Liver (tissue), 9 donors: ENCODE measurements around the gene RFC2. TPM values are rescaled to one million over a fixed set of nuclear protein-coding genes. Genes with fewer than 3 reads are reported as not detected.
"Not testable (repeated sequence)": the region's sequence is repeated elsewhere in the genome, so short reads cannot be mapped to it uniquely, and the experiment has no call there.

ENCODE experiments used
- DNase-seq: peaks from one replicate; pipeline ENCODE4 v3.0.0-alpha.2; 2017; ENCODE audit warnings: low spot score
- H3K27ac ChIP-seq, 2 donors: one replicate each; pipeline ENCODE4 v1.7.0; 2013; ENCODE audit warnings: inconsistent platforms in 2 of 2, low read length in 2 of 2, control low read depth in 1 of 2, low read depth in 1 of 2, mild to moderate bottlenecking in 1 of 2
- H3K27me3 ChIP-seq, 4 donors: one replicate each; pipeline versions ENCODE4 v1.6.1 to v1.7.0; 2013; ENCODE audit warnings: low read length in 3 of 4, inconsistent platforms in 1 of 4, mild to moderate bottlenecking in 1 of 4, moderate library complexity in 1 of 4; ENCODE audit not compliant: control insufficient read depth in 4 of 4, insufficient read depth in 4 of 4
- H3K36me3 ChIP-seq, 4 donors: one replicate each; pipeline versions ENCODE4 v1.6.1 to v1.7.0; 2013; ENCODE audit warnings: low read length in 3 of 4, mild to moderate bottlenecking in 3 of 4, low read depth in 1 of 4, moderate library complexity in 1 of 4; ENCODE audit not compliant: control insufficient read depth in 4 of 4, insufficient read depth in 3 of 4
- H3K4me1 ChIP-seq, 4 donors: one replicate each; pipeline versions ENCODE4 v1.6.1 to v1.7.0; 2013; ENCODE audit warnings: low read length in 3 of 4, mild to moderate bottlenecking in 3 of 4, moderate library complexity in 1 of 4; ENCODE audit not compliant: control insufficient read depth in 4 of 4, insufficient read depth in 4 of 4
- H3K4me3 ChIP-seq, 3 donors: one replicate each; pipeline versions ENCODE4 v1.6.1 to v1.7.0; 2013; ENCODE audit warnings: low read length in 3 of 3, control low read depth in 1 of 3, low read depth in 1 of 3, mild to moderate bottlenecking in 1 of 3
- H3K9ac ChIP-seq, 2 donors: one replicate each; pipeline ENCODE4 v1.7.0; 2013; ENCODE audit warnings: low read length in 2 of 2, mild to moderate bottlenecking in 2 of 2, moderate library complexity in 2 of 2, control low read depth in 1 of 2, low read depth in 1 of 2
- H3K9me3 ChIP-seq, 4 donors: one replicate each; pipeline versions ENCODE4 v1.6.1 to v1.7.0; 2013; ENCODE audit warnings: low read length in 3 of 4; ENCODE audit not compliant: control insufficient read depth in 4 of 4
- ATF3 ChIP-seq: IDR thresholded peaks from 2 replicates; pipeline ENCODE4 v1.6.1; 2016; ENCODE audit warnings: antibody characterized with exemption
- GABPA ChIP-seq, 2 donors: IDR thresholded peaks in 1 of 2; conservative IDR thresholded peaks in 1 of 2; 2 replicates each; pipeline ENCODE4 v1.6.1; 2016; ENCODE audit warnings: antibody characterized with exemption in 2 of 2, mild to moderate bottlenecking in 1 of 2, moderate library complexity in 1 of 2
- REST ChIP-seq: IDR thresholded peaks from 2 replicates; pipeline ENCODE4 v1.6.1; 2016; ENCODE audit warnings: antibody characterized with exemption, mild to moderate bottlenecking
- YY1 ChIP-seq: IDR thresholded peaks from 2 replicates; pipeline ENCODE4 v1.6.1; 2016; ENCODE audit warnings: antibody characterized with exemption, mild to moderate bottlenecking
- WGBS: extraction: QIAGEN DNeasy Blood & Tissue Kit; methylation state at CpG from one replicate; pipeline ENCODE4 v1.1.7; 2013; 5-methylcytosine and 5-hydroxymethylcytosine counted together
- polyA plus RNA-seq, 2 donors: library from polyadenylated mRNA; stranded (reverse) in 1 of 2; unstranded in 1 of 2; fragments of 200-250 nt in 1 of 2; fragments of >200 nt in 1 of 2; fragmentation: Nextera tagmentation in 1 of 2; extraction: Ambion mirVana in 1 of 2; gene quantifications; one replicate each; pipeline versions ENCODE4 v1.2.1 to v1.2.3, GENCODE V29; 2013 to 2015
- total RNA-seq, 2 donors: library from RNA; depleted of rRNA; stranded (reverse); fragments of >200 nt; gene quantifications; one replicate each; pipeline ENCODE4 v1.2.3, GENCODE V29; 2014
- TF ChIP-seq, protein P1 (sequence below): IDR thresholded peaks from 2 replicates; pipeline ENCODE4 v1.6.1; 2016; ENCODE audit warnings: antibody characterized with exemption
- donor health status: healthy.
- donor health status: healthy.
- donor health status: healthy.
- donor health status: healthy.
- donor health status: healthy.

The RFC2 gene
- total and polyA plus RNA-seq, 4 donors, result 12.8 to 23.8 (median 14.8) TPM

GRCh38 chr7:74197449-74198124 lies 56.6 kb downstream of the RFC2 start (continued):
- TF ChIP-seq, protein P1, sequence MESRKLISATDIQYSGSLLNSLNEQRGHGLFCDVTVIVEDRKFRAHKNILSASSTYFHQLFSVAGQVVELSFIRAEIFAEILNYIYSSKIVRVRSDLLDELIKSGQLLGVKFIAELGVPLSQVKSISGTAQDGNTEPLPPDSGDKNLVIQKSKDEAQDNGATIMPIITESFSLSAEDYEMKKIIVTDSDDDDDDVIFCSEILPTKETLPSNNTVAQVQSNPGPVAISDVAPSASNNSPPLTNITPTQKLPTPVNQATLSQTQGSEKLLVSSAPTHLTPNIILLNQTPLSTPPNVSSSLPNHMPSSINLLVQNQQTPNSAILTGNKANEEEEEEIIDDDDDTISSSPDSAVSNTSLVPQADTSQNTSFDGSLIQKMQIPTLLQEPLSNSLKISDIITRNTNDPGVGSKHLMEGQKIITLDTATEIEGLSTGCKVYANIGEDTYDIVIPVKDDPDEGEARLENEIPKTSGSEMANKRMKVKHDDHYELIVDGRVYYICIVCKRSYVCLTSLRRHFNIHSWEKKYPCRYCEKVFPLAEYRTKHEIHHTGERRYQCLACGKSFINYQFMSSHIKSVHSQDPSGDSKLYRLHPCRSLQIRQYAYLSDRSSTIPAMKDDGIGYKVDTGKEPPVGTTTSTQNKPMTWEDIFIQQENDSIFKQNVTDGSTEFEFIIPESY, result no peak

DNA sequence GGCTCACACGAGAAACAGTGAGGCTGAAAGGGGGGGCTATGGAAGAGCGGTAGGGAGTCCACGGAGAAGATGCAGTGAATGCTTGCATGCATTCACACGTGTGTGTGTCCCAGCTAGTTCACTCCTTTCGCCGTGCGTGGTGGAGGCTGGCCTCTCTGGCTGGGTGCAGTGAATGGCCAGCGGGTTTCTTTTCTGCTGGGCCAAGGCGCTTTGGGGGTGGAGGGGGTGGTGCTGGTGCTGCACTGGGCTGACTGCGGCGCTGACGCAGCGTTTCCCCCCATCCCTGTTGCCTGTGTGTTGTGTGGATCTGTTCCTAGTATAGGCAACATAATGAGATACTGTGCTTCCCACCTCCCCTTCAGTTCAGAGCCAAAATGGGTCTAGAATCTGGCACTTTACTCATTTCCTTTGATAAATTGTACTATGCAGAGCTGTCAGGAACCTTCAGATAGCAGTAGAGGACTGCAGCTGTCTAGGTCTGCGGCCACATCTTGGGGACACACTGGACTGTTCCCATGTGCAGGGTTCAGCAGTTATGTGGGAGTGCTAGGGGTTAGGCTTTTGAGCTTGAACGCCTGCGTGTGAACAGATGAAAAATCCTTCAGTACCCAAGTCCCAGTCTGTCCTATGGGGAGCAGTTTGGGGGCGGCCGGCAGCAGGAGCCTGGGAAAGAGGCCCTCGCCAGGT lies 58.1 kb downstream of the RFC2 start:
- peaks cover 20 to 45% (median 33%) of the 10 kb centered on the region in 4 donors for H3K36me3 ChIP-seq
- H3K27me3 ChIP-seq, H3K4me3 ChIP-seq, H3K27ac ChIP-seq, H3K4me1 ChIP-seq, H3K9me3 ChIP-seq, DNase-seq, H3K9ac ChIP-seq: not testable (repeated sequence)
- WGBS, result 93% methylated on average over 16 of the region's 19 CpGs

- 85% methylated on average over 19 of the region's 23 CpGs for WGBS
- H3K36me3 ChIP-seq, result peaks cover 22 to 53% (median 40%) of the 10 kb centered on the region in 4 donors
- not testable (repeated sequence) for DNase-seq
Measured at GRCh38 chr7:74195139-74195860, 58.9 kb downstream of the RFC2 start.

DNA sequence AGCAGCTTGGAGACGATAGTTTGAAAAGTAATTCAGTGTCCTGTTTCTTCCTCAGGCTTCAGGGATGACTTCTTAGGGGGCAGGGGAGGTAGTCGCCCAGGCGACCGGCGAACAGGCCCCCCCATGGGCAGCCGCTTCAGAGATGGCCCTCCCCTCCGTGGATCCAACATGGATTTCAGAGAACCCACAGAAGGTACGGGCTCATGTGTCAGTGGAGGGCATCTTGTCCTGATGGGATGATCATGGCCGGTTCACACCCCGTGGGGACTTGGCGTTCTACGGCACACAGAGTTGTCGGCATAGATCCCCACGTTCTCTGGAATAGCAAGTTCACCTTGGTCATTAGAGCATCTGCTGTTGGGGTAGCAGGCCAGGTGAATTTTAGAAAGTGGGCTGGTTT lies 59.5 kb downstream of the RFC2 start:
- H3K9ac ChIP-seq, result no peak overlapping the region
- no peaks in the 10 kb centered on the region for H3K4me1 ChIP-seq
- WGBS, result 94% methylated on average over 14 of the region's 14 CpGs
- H3K9me3 ChIP-seq, result no peaks in the 10 kb centered on the region
- H3K36me3 ChIP-seq, result peaks cover 24 to 60% (median 47%) of the 10 kb centered on the region in 4 donors
- no peak for DNase-seq
- H3K27ac ChIP-seq, result no peak overlapping the region
- H3K4me3 ChIP-seq, result no peak overlapping the region
- no peaks in the 10 kb centered on the region for H3K27me3 ChIP-seq
- TF ChIP-seq YY1 (no peak), GABPA (IDR thresholded peaks at IDR 0.05 in 1 of 2, conservative IDR thresholded peaks at IDR 0.05 in 1 of 2) (no peak), REST (no peak), ATF3 (no peak)

More at GRCh38 chr7:74195139-74195860, 58.9 kb downstream of the RFC2 start:
- not testable (repeated sequence) for H3K27ac ChIP-seq, H3K9ac ChIP-seq, H3K27me3 ChIP-seq, H3K4me1 ChIP-seq, H3K9me3 ChIP-seq, H3K4me3 ChIP-seq
